HL-60 (cell line): Measurements from ENCODE around the gene CACNA1S.

Experiments used
- DNase-seq, 2 experiments: peaks; one replicate each; pipeline ENCODE4 v3.0.0-alpha.2; 2010 to 2020; ENCODE audit warnings: low read depth in 1 of 2, low spot score in 1 of 2
- H3K27ac ChIP-seq: fragments of 250-450 bp; sonication (Bioruptor Pico); replicated peaks from 2 replicates; pipeline ENCODE4 v1.5.1; 2020; ENCODE audit warnings: mild to moderate bottlenecking, moderate library complexity
- H3K27me3 ChIP-seq: fragments of 250-450 bp; sonication (Bioruptor Pico); 2 replicates; pipeline ENCODE4 v1.5.1; 2021; ENCODE audit warnings: mild to moderate bottlenecking, moderate library complexity; ENCODE audit not compliant: insufficient read depth, poor library complexity, severe bottlenecking
- H3K4me3 ChIP-seq: replicated peaks from 2 replicates; pipeline ENCODE4 v1.5.1; 2011; ENCODE audit warnings: mild to moderate bottlenecking, control low read depth, low read length; ENCODE audit not compliant: insufficient read depth
- GABPA ChIP-seq: IDR thresholded peaks from 2 replicates; pipeline ENCODE4 v1.6.1; 2012; ENCODE audit warnings: low read depth
- POLR2AphosphoS5 ChIP-seq: IDR thresholded peaks from 2 replicates; pipeline ENCODE4 v1.6.1; 2012; ENCODE audit warnings: low read depth
- REST ChIP-seq: IDR thresholded peaks from 2 replicates; pipeline ENCODE4 v1.6.1; 2012; ENCODE audit warnings: low read depth; ENCODE audit not compliant: insufficient replicate concordance
- SPI1 ChIP-seq: IDR thresholded peaks from 2 replicates; pipeline ENCODE4 v1.6.1; 2012; ENCODE audit warnings: low read depth, mild to moderate bottlenecking, borderline replicate concordance
- TF ChIP-seq, protein P1 (sequence below): IDR thresholded peaks from one replicate; pipeline ENCODE4 v1.5.1; 2011; ENCODE audit warnings: low read length, control low read depth, inconsistent platforms; ENCODE audit not compliant: insufficient read depth

The CACNA1S gene

GRCh38 chr1:201156346-201156745 lies 44.1 kb upstream of the CACNA1S start:
- Histone ChIP-seq H3K4me3 (no peak overlapping the region), H3K27me3 (no peaks in the 10 kb centered on the region), H3K27ac (no peak overlapping the region)
- no peak for TF ChIP-seq SPI1
- TF ChIP-seq POLR2AphosphoS5: no peak
- TF ChIP-seq, protein P1, sequence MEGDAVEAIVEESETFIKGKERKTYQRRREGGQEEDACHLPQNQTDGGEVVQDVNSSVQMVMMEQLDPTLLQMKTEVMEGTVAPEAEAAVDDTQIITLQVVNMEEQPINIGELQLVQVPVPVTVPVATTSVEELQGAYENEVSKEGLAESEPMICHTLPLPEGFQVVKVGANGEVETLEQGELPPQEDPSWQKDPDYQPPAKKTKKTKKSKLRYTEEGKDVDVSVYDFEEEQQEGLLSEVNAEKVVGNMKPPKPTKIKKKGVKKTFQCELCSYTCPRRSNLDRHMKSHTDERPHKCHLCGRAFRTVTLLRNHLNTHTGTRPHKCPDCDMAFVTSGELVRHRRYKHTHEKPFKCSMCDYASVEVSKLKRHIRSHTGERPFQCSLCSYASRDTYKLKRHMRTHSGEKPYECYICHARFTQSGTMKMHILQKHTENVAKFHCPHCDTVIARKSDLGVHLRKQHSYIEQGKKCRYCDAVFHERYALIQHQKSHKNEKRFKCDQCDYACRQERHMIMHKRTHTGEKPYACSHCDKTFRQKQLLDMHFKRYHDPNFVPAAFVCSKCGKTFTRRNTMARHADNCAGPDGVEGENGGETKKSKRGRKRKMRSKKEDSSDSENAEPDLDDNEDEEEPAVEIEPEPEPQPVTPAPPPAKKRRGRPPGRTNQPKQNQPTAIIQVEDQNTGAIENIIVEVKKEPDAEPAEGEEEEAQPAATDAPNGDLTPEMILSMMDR: no peak
- no peak for TF ChIP-seq GABPA
- TF ChIP-seq REST: no peak
- DNase-seq: no peak

DNA sequence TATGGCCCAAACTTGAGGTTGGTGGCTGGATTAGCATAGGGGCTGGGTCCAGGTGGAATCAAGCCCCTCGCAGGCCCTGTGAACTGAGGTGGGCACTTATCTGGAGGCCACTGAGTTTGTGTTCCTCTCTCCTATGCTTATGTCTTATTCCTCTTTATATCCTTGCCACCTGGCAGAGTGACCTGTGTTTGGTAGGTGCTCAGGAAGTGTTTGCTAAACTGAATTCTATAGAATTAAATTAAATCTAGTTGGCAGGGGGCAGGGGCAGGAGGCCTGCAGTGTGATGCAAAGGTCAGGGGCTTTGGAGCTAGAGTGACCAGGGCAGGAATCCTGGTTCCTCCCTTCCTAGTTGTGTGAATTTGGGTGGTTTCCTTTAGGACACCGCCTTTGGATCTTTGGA lies 43.1 kb upstream of the CACNA1S start:
- TF ChIP-seq POLR2AphosphoS5 (no peak), GABPA (no peak), REST (no peak), SPI1 (no peak)
- TF ChIP-seq, protein P1: no peak
- no peaks in the 10 kb centered on the region for H3K27me3 ChIP-seq
- H3K27ac ChIP-seq: no peak overlapping the region
- no peak for DNase-seq
- no peak overlapping the region for H3K4me3 ChIP-seq

GRCh38 chr1:201154389-201155165 lies 42.4 kb upstream of the CACNA1S start, which contains the start of gene TMEM9:
Gene TMEM9 (minus strand): TSS chr1:201154474. CDS start chr1:201153923, 551 bp downstream.
- H3K27ac ChIP-seq: peak within 1 kb of the TSS; percentile 36
- TF ChIP-seq REST (no peak), POLR2AphosphoS5 (no peak), GABPA (no peak), SPI1 (no peak)
- TF ChIP-seq, protein P1: no peak
- peak; percentile 84 to 92 for DNase-seq
- H3K27me3 ChIP-seq: no peaks in the 10 kb centered on the region
- H3K4me3 ChIP-seq: peak within 1 kb of the TSS; percentile 72
